ENCODE data around the gene ZZZ3. TPM values are rescaled to one million over a fixed set of nuclear protein-coding genes. Genes with fewer than 3 reads are reported as not detected.

ZZZ3 gene
- total and polyA plus RNA-seq, 2 of the 8 experiments (the other 6 are each of a cell fraction or from before 2014, with no cell fraction given) = 12.8 to 54.6 TPM

- TF ChIP-seq RNF2 (IDR thresholded peaks at IDR 0.05; ENCODE audit: borderline replicate concordance, low read depth, low read length, missing control alignments, poor library complexity, severe bottlenecking) (no peak), GTF2F1 (IDR thresholded peaks at IDR 0.05; ENCODE audit: borderline replicate concordance, low read depth, low read length) (no peak), CHD7 (IDR thresholded peaks at IDR 0.05; ENCODE audit: insufficient replicate concordance, low read length) (no peak), CTBP2 (IDR thresholded peaks at IDR 0.05; ENCODE audit: borderline replicate concordance, insufficient read depth, insufficient read length, low read length) (no peak), TEAD4 (IDR thresholded peaks at IDR 0.05; ENCODE audit: low read depth, low read length) (no peak), CBX8 (IDR thresholded peaks at IDR 0.05; ENCODE audit: borderline replicate concordance, low read depth, low read length) (no peak)
These were observed at the start of gene ZZZ3 (continued) for GRCh38 chr1:77682460-77683159.

Measured in H1 (cell line).